GM18951 (cell line): ENCODE measurements around the gene SND1.

Experiments
- POLR2A ChIP-seq: IDR thresholded peaks from 4 replicates; pipeline ENCODE4 v1.6.1; 2011; ENCODE audit warnings: mild to moderate bottlenecking; ENCODE audit not compliant: insufficient read length, insufficient read depth; ENCODE audit errors: extremely low read depth
- in situ Hi-C: fragments of 300-500 bp; cut with MboI; formaldehyde crosslinking; loops from one replicate; pipeline ENCODE4 v1.12.0; 2022; ENCODE audit warnings: low sequenced_read_pairs, mixed read lengths, inconsistent platforms; ENCODE audit not compliant: unreplicated experiment

The SND1 gene

GRCh38 chr7:127997226-127997922 is 345.4 kb downstream of the SND1 start:
- in situ Hi-C loops: no loop called here
- TF ChIP-seq POLR2A: no peak

GRCh38 chr7:127998671-127999070 is 346.7 kb downstream of the SND1 start:
- TF ChIP-seq POLR2A: no peak
- in situ Hi-C loops: no loop called here

- in situ Hi-C loops: no loop called here
- no peak for TF ChIP-seq POLR2A
Observed at GRCh38 chr7:128000048-128000447, 348.1 kb downstream of the SND1 start.

GRCh38 chr7:128000854-128001265 is 348.9 kb downstream of the SND1 start:
- in situ Hi-C loops: no loop called here
- no peak for TF ChIP-seq POLR2A

- in situ Hi-C loops: no loop called here
- TF ChIP-seq POLR2A: no peak
Observed at GRCh38 chr7:128003167-128003566, 351.2 kb downstream of the SND1 start.

GRCh38 chr7:128003787-128004186 is 351.8 kb downstream of the SND1 start:
- no peak for TF ChIP-seq POLR2A
- in situ Hi-C loops: no loop called here

GRCh38 chr7:128004623-128005022 is 352.6 kb downstream of the SND1 start:
- no peak for TF ChIP-seq POLR2A
- in situ Hi-C loops: no loop called here

GRCh38 chr7:128005117-128005516 is 353.1 kb downstream of the SND1 start:
- in situ Hi-C loops: no loop called here
- no peak for TF ChIP-seq POLR2A

- no peak for TF ChIP-seq POLR2A
- in situ Hi-C loops: no loop called here
Observed at GRCh38 chr7:128005759-128006159, 353.8 kb downstream of the SND1 start.

- TF ChIP-seq POLR2A: no peak
Observed at GRCh38 chr7:128006550-128007302, 354.7 kb downstream of the SND1 start.

GRCh38 chr7:128007303-128007680 is 355.3 kb downstream of the SND1 start:
- TF ChIP-seq POLR2A: no peak
- in situ Hi-C loops: no loop called here

More at GRCh38 chr7:128006550-128007302, 354.7 kb downstream of the SND1 start:
- in situ Hi-C loops: no loop called here

- in situ Hi-C loops: no loop called here
- TF ChIP-seq POLR2A: no peak
Observed at GRCh38 chr7:128008141-128008540, 356.1 kb downstream of the SND1 start.

- no peak for TF ChIP-seq POLR2A
- in situ Hi-C loops: no loop called here
Observed at GRCh38 chr7:128008744-128009143, 356.8 kb downstream of the SND1 start.
